HepG2 (cell line): ENCODE results near the gene EVL. TPM values are rescaled to one million over a fixed set of nuclear protein-coding genes. Genes with fewer than 3 reads are reported as not detected.

Source experiments
- ATAC-seq: fragments of 200-7000 bp; cut with Tn5 transposase; 3 replicates; pipeline ENCODE4 v1.9.1; 2020; ENCODE audit warnings: mild to moderate bottlenecking, moderate library complexity
- BruUV-seq: library from RNA; stranded (reverse); fragments of 400-500 nt; replicated peaks from 2 replicates; lab custom pipeline; 2021; lab: Mats Ljungman, UMichigan
- CTCF ChIA-PET: fragments of 300-600 bp; formaldehyde crosslinking; extraction: SDS; loops from one replicate; lab custom pipeline; 2021; ENCODE audit warnings: low total read pairs, inconsistent platforms, low intra/inter-chr PET ratio; lab: Yijun Ruan, JAX
- POLR2A ChIA-PET: fragments of 350-600 bp; sonication (Branson Sonifier 250); formaldehyde crosslinking; loops from one replicate; lab custom pipeline; 2020; ENCODE audit warnings: antibody characterized with exemption, inconsistent platforms; lab: Yijun Ruan, JAX
- DNase-seq: peaks from one replicate; pipeline ENCODE4 v3.0.0-alpha.2; 2015; ENCODE audit warnings: low spot score
- FAIRE-seq: peaks from 3 replicates; lab custom pipeline; 2011; peaks lifted over from hg19 to GRCh38; lab: Jason Lieb, UNC
- H2AFZ ChIP-seq: one replicate; pipeline ENCODE4 v1.6.1; 2011; ENCODE audit warnings: low read length, inconsistent platforms
- H3K27ac ChIP-seq: fragments of 300-600 bp; 3 replicates; pipeline ENCODE4 v1.8.0; 2011; ENCODE audit warnings: mixed run types, mild to moderate bottlenecking, mixed read lengths, low read length, inconsistent platforms; ENCODE audit not compliant: insufficient read depth; ENCODE audit errors: extremely low read length
- H3K27me3 ChIP-seq, 2 experiments: fragments of 200-600 bp in 1 of 2; 2 replicates in 1 of 2; 3 replicates in 1 of 2; pipeline versions ENCODE4 v1.6.0 to v1.8.0; 2011; ENCODE audit warnings: low read length in 2 of 2, mild to moderate bottlenecking in 2 of 2, moderate library complexity in 2 of 2, inconsistent platforms in 1 of 2; ENCODE audit not compliant: insufficient read depth in 2 of 2, control insufficient read depth in 1 of 2
- H3K36me3 ChIP-seq, 2 experiments: fragments of 200-600 bp in 1 of 2; replicated peaks in 1 of 2; 2 replicates in 1 of 2; 3 replicates in 1 of 2; pipeline versions ENCODE4 v1.5.1 to v1.8.0; 2011; ENCODE audit warnings: low read length in 2 of 2, inconsistent platforms in 1 of 2; ENCODE audit not compliant: insufficient read depth in 2 of 2, control insufficient read depth in 1 of 2
- H3K4me1 ChIP-seq: 2 replicates; pipeline ENCODE4 v1.5.1; 2012; ENCODE audit warnings: low read length, inconsistent platforms; ENCODE audit not compliant: insufficient read depth
- H3K4me2 ChIP-seq: 2 replicates; pipeline ENCODE4 v1.6.0; 2011; ENCODE audit warnings: low read depth, low read length, inconsistent platforms
- H3K4me3 ChIP-seq, 3 experiments: fragments of 200-600 bp in 1 of 3; sonication (generic), shearing (Covaris generic) in 1 of 3; replicated peaks in 1 of 3; 2 replicates each; pipeline ENCODE4 v1.5.1; 2011 to 2016; ENCODE audit warnings: low read length in 3 of 3, inconsistent platforms in 2 of 3, low read depth in 2 of 3, mild to moderate bottlenecking in 2 of 3, control low read depth in 1 of 3, mixed read lengths in 1 of 3; ENCODE audit not compliant: insufficient read depth in 1 of 3
- H3K79me2 ChIP-seq: one replicate; pipeline ENCODE4 v1.6.1; 2011; ENCODE audit warnings: low read length, inconsistent platforms; ENCODE audit not compliant: insufficient read depth
- H3K9ac ChIP-seq: 2 replicates; pipeline ENCODE4 v1.6.0; 2011; ENCODE audit warnings: mild to moderate bottlenecking, low read depth, low read length, inconsistent platforms; ENCODE audit not compliant: insufficient read depth
- H3K9me3 ChIP-seq: 2 replicates; pipeline ENCODE4 v1.5.1; 2012; ENCODE audit warnings: mild to moderate bottlenecking, low read length
- H4K20me1 ChIP-seq: 2 replicates; pipeline ENCODE4 v1.6.0; 2011; ENCODE audit warnings: inconsistent platforms, mild to moderate bottlenecking, low read length, moderate library complexity; ENCODE audit not compliant: insufficient read depth
- CENPT ChIP-seq: sonication (generic); formaldehyde crosslinking; IDR thresholded peaks from 2 replicates; pipeline ENCODE4 v1.8.0; 2022; ENCODE audit warnings: low read depth, mild to moderate bottlenecking, moderate library complexity, missing genetic modification reagents
- CREBL2 ChIP-seq: sonication (generic); formaldehyde crosslinking; IDR thresholded peaks from 2 replicates; pipeline ENCODE4 v1.8.1; 2023; ENCODE audit warnings: missing genetic modification reagents, mild to moderate bottlenecking, borderline replicate concordance
- JARID2 ChIP-seq: sonication (generic); formaldehyde crosslinking; IDR thresholded peaks from 2 replicates; pipeline ENCODE4 v1.8.1; 2023; ENCODE audit warnings: missing genetic modification reagents, inconsistent platforms; ENCODE audit not compliant: insufficient replicate concordance
- JUND ChIP-seq: sonication (generic); formaldehyde crosslinking; IDR thresholded peaks from 2 replicates; pipeline ENCODE4 v1.8.0; 2022; ENCODE audit warnings: mild to moderate bottlenecking, missing genetic modification reagents
- MLXIP ChIP-seq: sonication (generic); formaldehyde crosslinking; IDR thresholded peaks from 2 replicates; pipeline ENCODE4 v1.9.0; 2021; ENCODE audit warnings: missing genetic modification reagents, borderline replicate concordance
- SMC3 ChIP-seq: IDR thresholded peaks from 2 replicates; pipeline ENCODE4 v1.6.1; 2011; ENCODE audit warnings: low read length, improper control_type of control experiment
- SP4 ChIP-seq: sonication (generic); formaldehyde crosslinking; IDR thresholded peaks from 2 replicates; pipeline ENCODE4 v1.8.1; 2023; ENCODE audit warnings: mild to moderate bottlenecking, missing genetic modification reagents
- ZNF292 ChIP-seq: sonication (generic); formaldehyde crosslinking; IDR thresholded peaks from 2 replicates; pipeline ENCODE4 v1.8.1; 2022; ENCODE audit warnings: mild to moderate bottlenecking, low read depth, missing genetic modification reagents, borderline replicate concordance
- WGBS: methylation state at CpG from one replicate; pipeline ENCODE4 v1.1.6; 2017; ENCODE audit warnings: low lambda C conversion rate; 5-methylcytosine and 5-hydroxymethylcytosine counted together
- in situ Hi-C: cut with HindIII; loops from 2 replicates; pipeline ENCODE4 v1.10.0; 2017; ENCODE audit warnings: low pct_unique_long_range_greater_than_20kb; ENCODE audit not compliant: extremely low pct_ligation_motif_present
- intact Hi-C: fragments of 100-400 bp; cut with micrococcal nuclease; formaldehyde crosslinking; loops from one replicate; pipeline ENCODE4 v1.10.0; 2022; ENCODE audit not compliant: unreplicated experiment
- polyA plus RNA-seq, 8 experiments: library from polyadenylated mRNA; depleted of rRNA in 3 of 8; stranded (reverse) in 7 of 8; unstranded in 1 of 8; fragments of >200 nt; fragmentation: Illumina TruSeq in 4 of 8; extraction: Trizol in 4 of 8; gene quantifications; 2 replicates each; pipeline versions ENCODE4 v1.2.1 to v1.2.3, GENCODE V29; 2011 to 2016; ENCODE audit warnings: low read depth in 4 of 8, missing spikeins in 1 of 8, mixed read lengths in 1 of 8; ENCODE audit not compliant: insufficient read depth in 1 of 8
- total RNA-seq, 5 experiments: library from RNA; depleted of rRNA; stranded (reverse); fragments of >200 nt; fragmentation: Illumina TruSeq; extraction: Trizol; gene quantifications; 2 replicates each; pipeline ENCODE4 v1.2.3, GENCODE V29; 2016; ENCODE audit warnings: low read depth in 1 of 5

Gene EVL
- total and polyA plus RNA-seq, 2 of the 13 experiments (the other 11 are each of a cell fraction or from before 2014, with no cell fraction given): 15.1 to 31.2 TPM

- no peak for TF ChIP-seq CREBL2
These were observed 25.3 kb upstream of the EVL start (continued) for GRCh38 chr14:100039903-100040302.

GRCh38 chr14:100041271-100041670 lies 24.0 kb upstream of the EVL start:
- H3K4me1 ChIP-seq: peaks cover 37% of the 10 kb centered on the region
- no peaks in the 10 kb centered on the region for H3K27me3 ChIP-seq
- ChIA-PET POLR2A (no interaction called here), CTCF (no interaction called here)
- H3K36me3 ChIP-seq: no peaks in the 10 kb centered on the region
- 92% methylated on average over 2 of the region's 2 CpGs for whole genome bisulfite sequencing
- H3K27ac ChIP-seq: no peak overlapping the region
- no peak overlapping the region for H3K4me3 ChIP-seq
- ATAC-seq (no peak), DNase-seq (no peak), FAIRE-seq (no peak)
- H3K4me2 ChIP-seq: no peak overlapping the region
- no peaks in the 10 kb centered on the region for H3K9me3 ChIP-seq
- no TSS peak for BruUV-seq
- in situ Hi-C loops: no loop called here
- TF ChIP-seq JARID2 (no peak), CENPT (CRISPR knock-in tag) (no peak), JUND (CRISPR knock-in tag) (no peak), SMC3 (no peak), MLXIP (CRISPR knock-in tag) (no peak), ZNF292 (CRISPR knock-in tag) (no peak), SP4 (CRISPR knock-in tag) (no peak)
- TF ChIP-seq, all 625 proteins: peak for 0
- intact Hi-C loops: no loop called here
- H3K9ac ChIP-seq: no peak overlapping the region
- no peaks in the 10 kb centered on the region for H4K20me1 ChIP-seq
- H3K79me2 ChIP-seq: no peaks in the 10 kb centered on the region
- no peak overlapping the region for H2AFZ ChIP-seq
